Thoracic aorta (tissue), 2 donors: ENCODE data around the gene TMCC1. TPM values are rescaled to one million over a fixed set of nuclear protein-coding genes. Genes with fewer than 3 reads are reported as not detected.

Experiments
- ATAC-seq: fragments of 150-250 bp; one replicate; pipeline ENCODE4 v1.8.0; 2017; ENCODE audit warnings: low read depth; ENCODE audit not compliant: insufficient number of reproducible peaks, low FRiP score
- DNase-seq: peaks from one replicate; pipeline ENCODE4 v3.0.0-alpha.2; 2020; ENCODE audit warnings: low spot score
- H3K27ac ChIP-seq, 2 donors: fragments of 200-600 bp; sonication (generic); 1 replicate in 1 of 2; 2 replicates in 1 of 2; pipeline ENCODE4 v1.5.1; 2016; ENCODE audit warnings: mild to moderate bottlenecking in 2 of 2, moderate library complexity in 2 of 2
- H3K27me3 ChIP-seq: fragments of 200-600 bp; sonication (generic); replicated peaks from 2 replicates; pipeline ENCODE4 v1.6.0; 2016; ENCODE audit warnings: mild to moderate bottlenecking; ENCODE audit not compliant: insufficient read depth
- H3K36me3 ChIP-seq: fragments of 200-600 bp; sonication (generic); one replicate; pipeline ENCODE4 v1.5.1; 2016
- H3K4me1 ChIP-seq, 2 donors: fragments of 200-600 bp; sonication (generic); 1 replicate in 1 of 2; 2 replicates in 1 of 2; pipeline versions ENCODE4 v1.5.1 to v1.6.0; 2016; ENCODE audit warnings: low read depth in 2 of 2, mild to moderate bottlenecking in 1 of 2; ENCODE audit not compliant: control insufficient read depth in 1 of 2
- H3K4me3 ChIP-seq: fragments of 200-600 bp; sonication (generic); 2 replicates; pipeline ENCODE4 v1.5.1; 2016; ENCODE audit warnings: mild to moderate bottlenecking
- H3K9me3 ChIP-seq: fragments of 200-600 bp; sonication (generic); 2 replicates; pipeline ENCODE4 v1.5.1; 2016
- total RNA-seq, 2 donors: library from RNA; depleted of rRNA; stranded (reverse); fragments of >200 nt; gene quantifications; one replicate each; pipeline versions ENCODE4 v1.1.0 to v1.2.3, GENCODE V29; 2016
- TF ChIP-seq, protein P1 (sequence below): fragments of 200-600 bp; sonication (generic); IDR thresholded peaks from one replicate; pipeline ENCODE4 v1.5.1; 2019; ENCODE audit warnings: antibody characterized with exemption

TMCC1 gene
- total RNA-seq, 2 donors from 2014 or later: 16.9 to 17.7 TPM

DNA sequence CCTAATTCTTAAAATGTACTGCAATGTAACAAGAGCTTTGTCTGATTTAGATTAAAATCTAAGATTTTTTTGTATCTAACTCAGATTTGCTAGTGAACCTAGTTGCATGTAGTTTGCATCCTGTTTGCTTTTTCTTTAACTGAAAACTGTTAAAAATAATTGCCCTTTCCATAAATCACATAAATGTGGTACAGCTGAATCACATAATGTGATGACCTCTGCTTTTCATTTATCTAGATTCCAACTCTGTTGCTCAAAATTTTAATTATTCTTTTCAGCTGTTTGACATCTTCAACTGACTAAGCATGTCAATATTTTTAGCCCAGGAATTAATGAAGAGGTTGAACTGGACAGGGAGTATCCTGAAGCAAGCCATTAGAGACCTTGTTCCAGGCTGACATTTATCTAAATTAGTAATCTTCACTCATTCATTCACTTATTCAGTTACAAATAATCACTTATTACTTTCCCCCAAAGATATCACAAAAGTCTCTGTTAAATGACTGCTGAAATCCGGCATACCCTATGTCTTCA is 185.1 kb downstream of the TMCC1 start:
- Histone ChIP-seq H3K9me3 (no peaks in the 10 kb centered on the region), H3K27me3 (no peaks in the 10 kb centered on the region), H3K27ac (no peak overlapping the region), H3K4me1 (no peaks in the 10 kb centered on the region), H3K36me3 (no peaks in the 10 kb centered on the region), H3K4me3 (no peak overlapping the region)
- no peak for DNase-seq
- no peak for ATAC-seq
- TF ChIP-seq, protein P1, sequence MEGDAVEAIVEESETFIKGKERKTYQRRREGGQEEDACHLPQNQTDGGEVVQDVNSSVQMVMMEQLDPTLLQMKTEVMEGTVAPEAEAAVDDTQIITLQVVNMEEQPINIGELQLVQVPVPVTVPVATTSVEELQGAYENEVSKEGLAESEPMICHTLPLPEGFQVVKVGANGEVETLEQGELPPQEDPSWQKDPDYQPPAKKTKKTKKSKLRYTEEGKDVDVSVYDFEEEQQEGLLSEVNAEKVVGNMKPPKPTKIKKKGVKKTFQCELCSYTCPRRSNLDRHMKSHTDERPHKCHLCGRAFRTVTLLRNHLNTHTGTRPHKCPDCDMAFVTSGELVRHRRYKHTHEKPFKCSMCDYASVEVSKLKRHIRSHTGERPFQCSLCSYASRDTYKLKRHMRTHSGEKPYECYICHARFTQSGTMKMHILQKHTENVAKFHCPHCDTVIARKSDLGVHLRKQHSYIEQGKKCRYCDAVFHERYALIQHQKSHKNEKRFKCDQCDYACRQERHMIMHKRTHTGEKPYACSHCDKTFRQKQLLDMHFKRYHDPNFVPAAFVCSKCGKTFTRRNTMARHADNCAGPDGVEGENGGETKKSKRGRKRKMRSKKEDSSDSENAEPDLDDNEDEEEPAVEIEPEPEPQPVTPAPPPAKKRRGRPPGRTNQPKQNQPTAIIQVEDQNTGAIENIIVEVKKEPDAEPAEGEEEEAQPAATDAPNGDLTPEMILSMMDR: no peak

- Histone ChIP-seq H3K4me1 (no peaks in the 10 kb centered on the region), H3K27ac (no peak overlapping the region), H3K27me3 (no peaks in the 10 kb centered on the region), H3K4me3 (no peak overlapping the region), H3K9me3 (no peaks in the 10 kb centered on the region), H3K36me3 (no peaks in the 10 kb centered on the region)
- TF ChIP-seq, protein P1: no peak
- DNase-seq (no peak), ATAC-seq (no peak)
Observed at GRCh38 chr3:129705274-129705673, 188.2 kb downstream of the TMCC1 start.

DNA sequence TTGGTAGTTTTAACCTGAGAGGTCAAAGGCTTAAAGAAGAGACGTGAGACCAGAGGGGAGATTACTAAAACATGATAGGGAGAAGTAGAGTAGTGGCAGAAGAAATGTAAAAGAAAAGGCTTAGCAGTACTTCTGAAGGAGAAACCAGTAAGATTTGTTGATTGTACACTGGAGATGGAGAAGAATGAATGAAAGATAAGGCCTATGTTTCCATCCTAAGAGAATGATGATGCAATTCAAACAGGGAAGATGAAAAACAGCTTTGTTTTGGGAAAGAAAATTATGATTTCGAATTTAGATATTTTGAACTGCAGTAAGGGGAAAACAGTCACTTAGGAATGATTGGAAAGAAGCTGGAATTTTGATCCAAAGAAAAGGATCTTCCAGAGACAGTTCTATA is 189.6 kb downstream of the TMCC1 start:
- H3K9me3 ChIP-seq: no peaks in the 10 kb centered on the region
- no peaks in the 10 kb centered on the region for H3K4me1 ChIP-seq
- H3K27me3 ChIP-seq: no peaks in the 10 kb centered on the region
- no peak overlapping the region for H3K4me3 ChIP-seq
- no peak overlapping the region for H3K27ac ChIP-seq
- TF ChIP-seq, protein P1: no peak
- DNase-seq (no peak), ATAC-seq (no peak)
- no peaks in the 10 kb centered on the region for H3K36me3 ChIP-seq

DNA sequence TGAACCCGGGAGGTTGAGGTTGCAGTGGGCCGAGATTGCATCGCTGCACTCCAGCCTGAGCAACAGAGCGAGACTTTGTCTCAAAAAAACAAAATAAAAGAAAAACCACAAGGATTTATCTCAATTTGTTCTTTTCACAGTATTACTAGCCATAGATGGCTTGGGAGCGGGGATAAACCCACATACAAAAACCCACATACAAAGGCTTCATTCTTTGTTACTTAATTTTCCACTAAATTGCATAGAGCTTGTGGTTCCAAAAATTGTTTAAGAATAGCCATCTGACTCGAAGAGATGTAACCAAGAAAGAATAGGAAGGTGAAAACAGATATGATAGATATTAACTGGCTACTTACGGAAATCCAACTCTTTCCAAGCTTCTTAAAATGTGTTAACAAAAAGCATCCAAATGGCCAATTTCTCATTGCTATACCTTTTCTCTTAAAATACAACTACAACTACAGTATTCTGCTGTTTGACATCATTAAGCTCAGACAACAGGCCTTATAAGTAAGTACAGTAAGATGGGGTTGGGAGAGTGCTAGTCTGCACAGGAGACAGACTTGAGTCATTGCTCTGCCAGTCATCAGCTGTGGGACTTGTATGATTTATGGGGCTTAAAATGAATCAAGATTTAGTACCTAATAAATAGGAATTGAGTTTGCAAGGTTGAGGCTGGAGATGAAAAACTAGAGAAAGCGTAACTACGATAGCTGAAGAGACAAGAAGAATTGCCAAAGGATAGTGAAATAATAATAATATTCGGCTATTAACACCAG is 190.4 kb downstream of the TMCC1 start:
- no peaks in the 10 kb centered on the region for H3K27me3 ChIP-seq
- TF ChIP-seq, protein P1: no peak

DNA sequence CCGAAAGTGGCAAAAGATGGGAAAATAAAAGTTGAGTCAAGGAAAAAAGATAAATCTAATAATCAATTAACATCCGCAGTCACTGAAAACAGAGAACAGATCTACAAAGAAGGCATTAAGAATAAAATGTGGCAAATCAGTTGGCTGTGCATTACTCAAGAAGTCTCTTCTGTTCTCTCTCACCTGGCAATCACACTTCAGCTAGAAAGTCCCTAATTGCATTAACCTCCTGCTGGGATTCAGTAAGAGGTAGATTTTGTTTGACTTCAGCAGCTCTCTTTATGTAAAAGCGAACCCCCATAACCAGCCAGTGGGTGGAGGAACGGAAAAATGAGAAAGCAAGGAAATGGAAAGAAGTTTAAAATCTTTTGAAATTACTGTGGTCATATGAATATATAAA is 192.3 kb downstream of the TMCC1 start:
- H3K27me3 ChIP-seq: no peaks in the 10 kb centered on the region
- H3K4me1 ChIP-seq: no peaks in the 10 kb centered on the region
- H3K4me3 ChIP-seq: no peak overlapping the region
- DNase-seq (no peak), ATAC-seq (no peak)
- H3K36me3 ChIP-seq: no peaks in the 10 kb centered on the region
- no peak overlapping the region for H3K27ac ChIP-seq
- no peaks in the 10 kb centered on the region for H3K9me3 ChIP-seq
- TF ChIP-seq, protein P1: no peak

More for the DNA sequence above, 190.4 kb downstream of the TMCC1 start:
- Histone ChIP-seq H3K4me1 (no peaks in the 10 kb centered on the region), H3K36me3 (no peaks in the 10 kb centered on the region), H3K4me3 (no peak overlapping the region), H3K27ac (no peak overlapping the region), H3K9me3 (no peaks in the 10 kb centered on the region)
- ATAC-seq (no peak), DNase-seq (no peak)
